ENCODE data around the gene GJB3. TPM values are rescaled to one million over a fixed set of nuclear protein-coding genes. Genes with fewer than 3 reads are reported as not detected.

The GJB3 gene
- total RNA-seq, 4 donors from 2014 or later = not detected

DNA sequence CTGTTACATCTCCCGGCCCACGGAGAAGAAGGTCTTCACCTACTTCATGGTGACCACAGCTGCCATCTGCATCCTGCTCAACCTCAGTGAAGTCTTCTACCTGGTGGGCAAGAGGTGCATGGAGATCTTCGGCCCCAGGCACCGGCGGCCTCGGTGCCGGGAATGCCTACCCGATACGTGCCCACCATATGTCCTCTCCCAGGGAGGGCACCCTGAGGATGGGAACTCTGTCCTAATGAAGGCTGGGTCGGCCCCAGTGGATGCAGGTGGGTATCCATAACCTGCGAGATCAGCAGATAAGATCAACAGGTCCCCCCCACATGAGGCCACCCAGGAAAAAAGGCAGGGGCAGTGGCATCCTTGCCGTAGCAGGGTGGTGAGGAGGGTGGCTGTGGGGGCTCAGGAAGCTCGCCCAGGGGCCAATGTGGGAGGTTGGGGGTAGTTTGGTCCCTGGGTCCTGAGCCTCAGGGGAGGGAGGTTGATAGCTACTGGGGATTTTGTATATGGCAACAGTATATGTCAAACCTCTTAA, 19.2 kb upstream of the GJB3 start:
- TF ChIP-seq, protein P1, sequence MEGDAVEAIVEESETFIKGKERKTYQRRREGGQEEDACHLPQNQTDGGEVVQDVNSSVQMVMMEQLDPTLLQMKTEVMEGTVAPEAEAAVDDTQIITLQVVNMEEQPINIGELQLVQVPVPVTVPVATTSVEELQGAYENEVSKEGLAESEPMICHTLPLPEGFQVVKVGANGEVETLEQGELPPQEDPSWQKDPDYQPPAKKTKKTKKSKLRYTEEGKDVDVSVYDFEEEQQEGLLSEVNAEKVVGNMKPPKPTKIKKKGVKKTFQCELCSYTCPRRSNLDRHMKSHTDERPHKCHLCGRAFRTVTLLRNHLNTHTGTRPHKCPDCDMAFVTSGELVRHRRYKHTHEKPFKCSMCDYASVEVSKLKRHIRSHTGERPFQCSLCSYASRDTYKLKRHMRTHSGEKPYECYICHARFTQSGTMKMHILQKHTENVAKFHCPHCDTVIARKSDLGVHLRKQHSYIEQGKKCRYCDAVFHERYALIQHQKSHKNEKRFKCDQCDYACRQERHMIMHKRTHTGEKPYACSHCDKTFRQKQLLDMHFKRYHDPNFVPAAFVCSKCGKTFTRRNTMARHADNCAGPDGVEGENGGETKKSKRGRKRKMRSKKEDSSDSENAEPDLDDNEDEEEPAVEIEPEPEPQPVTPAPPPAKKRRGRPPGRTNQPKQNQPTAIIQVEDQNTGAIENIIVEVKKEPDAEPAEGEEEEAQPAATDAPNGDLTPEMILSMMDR (IDR thresholded peaks at IDR 0.05; ENCODE audit: low read depth) = no peak

DNA sequence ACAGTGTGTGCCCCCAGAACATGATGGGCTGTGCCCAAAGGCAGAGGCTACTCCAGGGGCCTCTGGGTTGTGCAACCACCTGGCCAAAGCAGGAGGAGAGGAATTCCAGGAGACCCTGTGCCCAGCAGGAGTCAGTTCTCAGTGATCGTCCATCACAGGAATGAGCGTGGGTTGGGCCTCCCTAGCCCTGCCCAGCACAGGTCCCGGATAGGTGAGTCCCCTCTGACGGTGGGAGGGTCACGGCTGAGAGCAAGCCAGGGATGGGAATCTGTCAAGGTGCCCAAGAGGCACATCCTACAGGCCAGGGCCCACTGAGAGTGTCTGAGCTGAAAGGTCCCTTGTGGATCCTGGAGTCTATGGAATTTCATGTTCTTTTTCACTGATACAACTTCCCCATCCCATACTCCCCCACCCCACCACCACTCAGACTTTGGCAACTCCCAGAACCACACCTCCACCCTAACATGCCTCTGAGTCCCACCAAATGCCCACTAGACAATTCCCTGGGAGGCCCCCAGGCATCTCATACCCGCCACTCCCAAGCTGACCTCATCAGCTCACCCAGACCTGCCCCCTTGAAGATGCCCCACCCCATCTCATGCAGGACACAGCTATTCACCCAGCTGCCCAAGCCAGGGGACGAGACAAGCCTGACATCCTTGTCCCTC, 18.4 kb upstream of the GJB3 start:
- TF ChIP-seq, protein P1 (IDR thresholded peaks at IDR 0.05; ENCODE audit: low read depth) = no peak

DNA sequence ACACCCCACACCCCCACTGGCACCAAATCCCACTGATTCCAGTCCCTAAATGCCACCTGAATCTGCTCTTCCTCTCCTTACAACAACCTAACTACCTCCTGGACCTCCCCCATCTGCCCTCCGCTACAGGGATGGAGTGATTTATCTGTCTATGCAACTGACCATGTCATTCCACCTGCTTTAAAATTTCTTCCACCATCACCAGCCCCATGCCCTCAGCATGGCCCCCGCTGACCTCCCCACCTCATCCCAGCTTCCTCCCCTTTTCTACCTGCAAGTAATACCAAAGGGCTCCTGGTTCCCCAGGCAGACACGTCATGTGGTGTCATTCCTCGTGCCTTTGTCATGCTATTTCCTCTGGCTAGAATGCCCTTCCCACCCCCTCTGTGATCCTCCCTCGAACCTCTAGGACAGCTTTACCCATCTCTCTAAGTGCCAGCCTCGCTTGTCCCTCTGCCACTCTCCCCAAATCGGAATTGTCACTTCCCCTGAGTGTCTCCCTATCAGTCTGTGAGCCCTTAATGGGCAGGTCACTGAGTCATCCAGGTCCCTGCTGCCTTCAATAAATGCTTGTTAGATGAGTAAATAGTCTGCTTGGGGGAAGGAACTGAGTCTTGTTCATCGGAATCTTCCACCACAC, 17.8 kb upstream of the GJB3 start:
- TF ChIP-seq, protein P1 (IDR thresholded peaks at IDR 0.05; ENCODE audit: low read depth) = no peak

DNA sequence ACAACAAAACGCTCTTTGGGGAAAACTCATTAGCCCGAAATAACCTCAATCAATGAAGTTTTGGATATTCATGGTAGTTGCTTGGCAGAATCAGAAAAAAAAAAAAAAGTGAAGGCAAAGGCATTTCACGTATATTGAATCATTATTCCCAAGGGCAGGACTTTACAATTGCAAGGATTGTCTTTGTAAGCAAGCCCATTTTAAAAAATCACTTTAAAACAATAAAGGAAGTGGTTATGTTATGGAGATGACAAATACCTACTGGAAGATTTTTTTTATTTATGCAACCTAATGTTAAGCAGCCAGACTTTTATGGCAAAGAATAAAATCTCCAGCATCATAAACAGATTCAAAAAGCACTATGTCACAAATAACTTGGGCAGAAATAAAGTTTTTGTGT, 12.2 kb upstream of the GJB3 start:
- TF ChIP-seq, protein P1 (IDR thresholded peaks at IDR 0.05; ENCODE audit: low read depth) = no peak

DNA sequence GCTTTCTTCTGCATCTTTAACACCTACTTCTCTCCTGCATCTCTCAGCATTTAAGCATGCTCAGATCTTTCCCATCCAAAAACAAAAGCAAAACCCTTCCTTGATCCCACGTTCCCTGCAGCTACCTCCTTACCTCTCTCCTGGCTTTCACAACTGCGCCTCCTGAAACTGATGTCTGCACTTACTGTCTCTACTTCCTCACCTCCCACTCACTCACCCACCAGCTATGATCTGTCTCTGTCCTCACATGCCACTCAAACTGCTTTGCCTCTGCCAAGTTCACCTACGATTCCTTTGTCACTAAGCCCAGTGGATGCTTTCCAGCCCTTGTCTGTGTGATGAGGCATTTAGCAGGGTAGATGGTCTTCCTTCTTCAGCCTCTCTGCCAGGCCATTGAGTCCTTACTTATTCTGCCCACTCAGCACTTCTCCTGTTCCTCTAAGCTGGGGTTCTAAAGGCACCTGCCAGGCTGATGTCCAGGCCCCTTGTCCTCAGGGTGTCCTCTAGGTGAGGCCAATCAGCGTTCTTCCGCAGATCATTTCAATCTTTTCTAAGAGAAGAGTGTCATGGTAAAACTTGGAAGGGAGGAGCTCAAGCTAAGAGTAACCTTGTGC, 10.0 kb upstream of the GJB3 start:
- TF ChIP-seq, protein P1 (IDR thresholded peaks at IDR 0.05; ENCODE audit: low read depth) = no peak

DNA sequence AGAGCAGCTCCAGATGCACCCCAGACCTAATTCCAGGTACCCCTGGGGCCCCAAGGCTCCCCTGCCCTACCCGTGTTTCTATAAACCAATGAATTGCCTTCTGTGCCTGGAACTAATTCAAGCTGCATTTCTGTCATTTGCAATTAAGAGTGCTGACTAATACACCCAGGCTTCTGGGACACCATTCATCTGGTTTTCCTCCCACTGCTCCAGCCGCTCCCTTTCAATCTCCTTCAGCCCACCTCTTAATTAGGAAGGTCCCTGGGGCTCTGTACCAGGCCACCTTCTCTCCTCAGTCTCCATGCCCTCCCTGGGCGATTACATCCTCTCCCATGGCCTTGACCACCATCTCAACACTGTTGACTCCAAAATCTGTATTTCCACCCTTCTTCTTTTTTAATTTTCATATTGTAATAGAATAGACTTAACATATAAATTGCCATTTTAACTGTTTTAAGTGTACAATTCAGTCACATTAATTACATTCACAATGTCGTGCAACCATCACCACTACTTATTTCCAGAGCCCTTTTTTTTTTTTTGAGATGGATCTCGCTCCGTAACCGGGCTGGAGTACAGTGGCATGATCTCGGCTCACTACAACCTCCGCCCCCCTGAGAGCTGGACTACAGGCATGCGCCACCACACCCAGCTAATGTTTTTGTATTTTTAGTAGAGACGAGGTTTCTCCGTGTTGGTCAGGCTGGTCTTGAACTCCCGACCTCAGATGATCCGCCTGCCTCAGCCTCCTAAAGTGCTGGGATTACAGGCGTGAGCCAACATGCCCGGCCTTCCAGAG, 9.2 kb upstream of the GJB3 start:
- TF ChIP-seq, protein P1 (IDR thresholded peaks at IDR 0.05; ENCODE audit: low read depth) = no peak

Measured in subcutaneous adipose tissue (tissue), 4 donors.